IPS-11a (cell line): Measurements from ENCODE around the gene TSPAN6.

Source experiments
- H3K4me3 ChIP-seq: one replicate; pipeline ENCODE4 v1.5.1; 2013; ENCODE audit warnings: low read depth, low read length, control low read depth

The TSPAN6 gene

DNA sequence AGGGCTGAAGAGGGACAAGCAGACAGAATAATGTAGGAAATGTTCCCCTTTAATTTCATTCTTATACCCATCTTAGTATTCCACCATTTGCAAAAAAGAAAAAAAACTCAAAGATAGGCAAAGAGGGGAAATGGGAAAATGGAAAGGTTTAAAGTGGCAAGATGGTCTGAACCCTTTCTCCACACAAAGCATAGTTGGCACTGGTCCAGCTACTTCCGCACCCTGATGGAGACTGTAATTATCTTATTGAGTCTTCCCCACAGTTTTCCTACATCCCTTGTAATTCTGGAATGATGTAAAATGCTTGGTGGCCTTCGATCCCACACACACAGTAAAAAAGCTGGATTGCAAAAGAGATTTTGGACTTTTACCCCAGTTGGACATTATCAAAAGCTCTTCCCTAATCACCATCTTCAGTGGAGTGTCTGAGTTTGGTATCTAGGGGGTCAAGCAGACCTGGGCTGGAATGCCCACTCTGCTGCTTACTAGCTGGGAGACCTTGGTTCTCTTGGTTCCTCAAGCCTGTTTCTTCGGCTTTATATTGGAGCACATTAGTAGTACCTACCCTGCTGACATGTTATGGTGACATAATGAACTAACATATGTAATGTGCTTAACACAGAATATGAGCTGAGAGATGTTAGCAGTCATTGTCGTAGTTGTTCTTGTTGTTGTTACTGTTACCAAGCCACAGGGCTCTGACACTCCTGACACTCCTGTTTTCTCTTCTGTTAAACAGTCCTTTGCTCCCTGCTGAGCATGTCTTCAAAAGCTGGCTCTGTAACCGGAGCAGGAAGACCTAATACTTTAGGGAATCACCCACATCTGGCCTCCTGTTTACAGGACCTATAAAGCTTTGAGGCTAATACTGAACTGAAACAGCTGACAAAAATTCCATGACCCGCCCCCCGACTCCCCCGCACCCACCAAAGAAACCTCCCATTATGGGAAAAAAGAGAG, 12.1 kb upstream of the TSPAN6 start:
- H3K4me3 ChIP-seq: no peak overlapping the region

DNA sequence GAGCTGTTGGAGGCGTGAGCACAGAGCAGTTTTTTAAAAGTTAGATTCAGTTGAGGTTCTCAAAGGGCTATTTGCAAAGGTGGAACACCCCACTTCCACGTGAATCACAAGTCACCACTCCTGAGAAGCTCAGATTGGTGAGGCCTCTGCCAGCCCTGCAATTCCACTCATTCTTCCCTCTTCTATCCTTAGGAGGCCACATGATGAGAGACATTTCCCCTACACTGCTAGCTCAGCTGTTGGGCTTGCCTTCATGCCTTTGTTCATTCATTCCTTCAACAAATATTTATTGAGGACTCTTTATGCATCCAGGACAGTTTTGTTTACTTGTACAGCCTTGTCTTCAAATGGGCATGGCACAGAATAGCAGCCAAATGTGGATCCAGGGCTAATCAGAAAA, 11.1 kb upstream of the TSPAN6 start:
- no peak overlapping the region for H3K4me3 ChIP-seq

DNA sequence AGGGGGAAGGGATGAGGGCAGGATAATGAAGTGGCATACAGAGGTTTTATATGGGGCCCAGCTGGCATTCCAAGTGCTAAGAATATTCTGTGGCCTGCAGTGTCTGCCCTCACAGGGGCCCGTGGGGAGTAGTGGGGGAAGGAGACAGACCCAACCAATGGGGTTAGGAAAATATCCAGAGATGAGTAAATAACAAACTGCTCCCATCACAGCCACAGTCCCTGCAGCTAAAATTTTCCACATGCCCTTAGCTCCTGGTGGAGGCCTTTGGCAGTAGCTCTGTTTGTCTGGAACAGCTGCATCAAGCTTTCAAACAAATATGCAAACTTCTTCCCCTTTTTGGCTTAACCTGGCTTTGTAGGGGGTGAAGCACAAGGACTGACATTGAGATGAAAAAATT, 10.5 kb upstream of the TSPAN6 start:
- no peak overlapping the region for H3K4me3 ChIP-seq

DNA sequence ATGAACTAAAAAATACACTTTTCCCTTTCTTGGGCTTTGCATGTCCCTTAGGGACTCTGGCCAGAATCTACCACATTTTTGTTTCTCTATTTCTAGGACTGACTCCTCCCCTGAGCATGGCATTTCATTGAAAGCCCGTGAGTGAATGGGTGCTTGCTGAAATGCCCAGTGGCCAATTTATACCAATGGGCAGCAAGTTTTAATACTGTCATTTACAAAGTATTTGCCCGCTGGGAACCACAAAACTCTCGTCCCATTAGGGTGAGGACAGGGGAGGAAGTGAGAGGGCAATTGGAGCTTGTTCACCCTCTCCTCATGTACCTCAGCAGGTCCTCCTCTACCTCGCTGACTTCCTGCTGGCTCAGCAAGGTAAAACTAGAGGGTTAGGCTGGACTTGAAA, 8.5 kb upstream of the TSPAN6 start:
- H3K4me3 ChIP-seq: no peak overlapping the region

DNA sequence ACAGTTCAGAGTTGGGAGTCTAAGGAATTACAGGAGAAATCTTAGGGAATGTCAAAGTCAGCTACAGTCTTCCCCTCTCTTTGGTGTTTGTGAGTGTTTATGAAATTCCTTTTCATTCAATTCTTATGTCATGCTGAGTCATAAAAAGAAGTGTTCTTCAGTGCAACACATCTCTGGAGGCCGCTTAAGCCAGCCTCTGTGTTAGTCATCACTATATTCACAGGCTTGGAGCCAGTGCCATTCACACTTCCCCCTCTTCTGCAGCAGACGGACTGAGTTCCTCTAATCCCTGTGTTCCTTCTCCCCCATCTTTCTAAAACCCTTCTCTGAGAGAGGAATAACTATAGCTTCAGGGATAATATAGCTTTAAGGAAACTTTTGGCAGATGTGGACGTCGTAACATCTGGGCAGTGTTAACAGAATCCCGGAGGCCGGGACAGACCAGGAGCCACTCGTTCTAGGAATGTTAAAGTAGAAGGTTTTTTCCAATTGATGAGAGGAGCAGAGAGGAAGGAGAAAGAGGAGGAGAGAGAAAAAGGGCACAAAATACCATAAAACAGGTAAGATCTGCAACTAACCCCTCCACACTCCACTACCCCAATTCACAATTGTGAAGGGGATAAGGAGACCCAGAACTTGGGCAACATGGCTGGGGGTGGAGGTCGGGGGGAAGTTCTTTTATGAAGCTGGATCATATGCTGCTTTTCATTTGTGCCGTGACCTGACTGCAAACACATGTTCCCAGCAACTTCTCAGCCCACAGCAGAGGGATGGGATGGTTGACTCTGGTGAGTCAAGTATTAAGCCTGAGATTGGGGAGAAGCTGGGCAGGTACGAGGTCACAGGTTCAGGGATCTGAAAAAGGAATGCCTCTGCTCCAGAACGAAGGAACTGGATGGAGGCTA, 7.6 kb upstream of the TSPAN6 start, which contains the start of gene SRPX2:
Gene SRPX2, plus strand, starts transcription at position 244 of the 905 bp plus-strand sequence. CDS start 2,124 bp downstream, outside the sequence.
- no peak within 1 kb of the TSS for H3K4me3 ChIP-seq

DNA sequence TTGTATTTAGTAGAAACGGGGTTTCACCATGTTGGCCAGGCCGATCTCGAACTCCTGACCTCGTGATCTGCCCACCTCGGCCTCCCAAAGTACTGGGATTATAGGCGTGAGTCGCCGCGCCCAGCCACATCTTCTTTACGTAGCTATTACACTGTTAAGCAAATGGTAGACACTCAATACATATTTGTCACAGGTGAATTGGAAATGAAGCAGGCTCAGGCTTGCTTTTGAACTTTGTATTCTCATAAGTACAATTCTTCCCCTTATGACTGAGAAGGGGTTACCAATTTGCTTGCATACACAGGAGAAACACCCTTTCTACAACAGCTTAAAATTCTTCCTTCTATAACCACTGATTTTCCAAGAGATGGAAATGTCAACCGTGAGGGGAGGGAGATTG, 6.6 kb upstream of the TSPAN6 start:
- no peak overlapping the region for H3K4me3 ChIP-seq

DNA sequence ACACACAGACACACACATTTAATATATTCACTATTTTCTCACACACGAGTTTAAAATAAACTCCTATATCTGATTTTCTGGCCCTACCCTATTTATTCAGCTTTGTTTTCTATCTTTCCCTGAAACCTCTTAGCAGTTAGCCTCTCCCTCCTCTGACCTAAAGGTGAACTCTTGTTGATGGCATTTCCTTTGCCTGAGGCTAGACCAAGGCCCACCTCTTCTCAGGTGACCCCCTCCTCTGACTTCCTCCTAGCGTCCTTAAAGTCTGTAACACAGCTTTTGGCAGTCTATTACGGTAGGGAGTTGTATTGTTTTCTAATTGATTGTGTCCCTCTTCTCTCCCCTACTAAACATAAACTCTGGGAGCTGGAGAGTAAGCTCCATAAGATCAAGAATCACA, 5.7 kb upstream of the TSPAN6 start:
- no peak overlapping the region for H3K4me3 ChIP-seq

DNA sequence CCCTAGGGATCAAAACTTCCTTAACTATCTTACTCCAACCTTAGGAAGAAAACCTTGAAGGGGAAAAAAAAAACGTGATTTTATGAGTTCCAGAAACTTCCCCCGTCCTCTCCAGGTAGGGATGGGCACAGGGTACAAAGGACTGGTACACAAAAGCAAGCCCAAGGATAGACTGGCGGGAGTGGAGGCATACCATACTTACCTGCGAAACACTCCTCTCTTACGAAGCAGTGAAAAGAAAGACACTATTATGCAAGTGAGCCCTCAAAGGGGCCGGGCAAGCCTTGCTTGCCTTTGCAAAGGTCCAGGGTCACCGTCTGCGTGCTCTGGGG, 651 bp downstream of the TSPAN6 start:
- peak overlapping the region; percentile 57 for H3K4me3 ChIP-seq

DNA sequence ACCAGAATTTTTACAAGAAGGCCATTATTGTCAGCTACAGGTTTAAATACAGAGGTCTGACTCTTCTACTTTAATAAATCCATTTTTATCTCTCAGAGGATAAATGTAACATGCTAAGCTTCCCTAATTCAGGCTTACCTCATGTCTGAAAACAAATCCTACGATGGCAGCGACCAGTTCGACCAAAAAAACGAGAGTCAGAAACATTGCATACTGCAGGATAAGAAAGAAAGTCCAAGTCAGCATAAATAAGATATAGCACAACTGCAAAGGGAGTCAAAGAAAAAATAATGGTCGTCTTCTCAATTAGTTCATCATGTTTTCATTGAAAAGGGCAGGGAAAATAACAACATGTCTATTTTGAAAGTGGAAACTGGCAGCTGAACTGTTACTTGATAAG, 1.6 kb downstream of the TSPAN6 start:
- H3K4me3 ChIP-seq: no peak overlapping the region

DNA sequence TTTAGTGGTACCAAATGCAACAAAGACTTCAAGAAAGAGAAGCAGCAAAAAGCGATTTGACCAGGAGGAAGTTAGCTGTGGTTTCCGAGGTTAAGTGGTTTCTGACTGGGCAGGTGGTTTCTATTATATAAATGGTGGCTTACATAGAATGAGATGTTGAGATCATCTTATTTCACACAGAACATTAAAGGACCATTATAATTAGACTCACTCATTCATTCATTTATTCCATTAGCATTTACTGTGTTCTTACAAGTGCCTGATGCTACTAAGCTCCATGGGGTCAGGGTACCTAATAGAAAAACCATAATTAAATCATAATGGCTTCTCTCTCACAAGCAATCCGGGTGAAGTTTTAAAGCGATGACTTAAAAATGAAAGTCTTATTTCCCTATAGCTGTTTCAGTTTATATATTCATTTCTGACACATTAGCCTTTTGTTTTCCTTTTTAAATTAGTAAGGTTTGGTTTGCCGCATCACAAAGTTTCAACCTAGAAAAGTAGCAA, 10.6 kb downstream of the TSPAN6 start:
- no peak overlapping the region for H3K4me3 ChIP-seq

DNA sequence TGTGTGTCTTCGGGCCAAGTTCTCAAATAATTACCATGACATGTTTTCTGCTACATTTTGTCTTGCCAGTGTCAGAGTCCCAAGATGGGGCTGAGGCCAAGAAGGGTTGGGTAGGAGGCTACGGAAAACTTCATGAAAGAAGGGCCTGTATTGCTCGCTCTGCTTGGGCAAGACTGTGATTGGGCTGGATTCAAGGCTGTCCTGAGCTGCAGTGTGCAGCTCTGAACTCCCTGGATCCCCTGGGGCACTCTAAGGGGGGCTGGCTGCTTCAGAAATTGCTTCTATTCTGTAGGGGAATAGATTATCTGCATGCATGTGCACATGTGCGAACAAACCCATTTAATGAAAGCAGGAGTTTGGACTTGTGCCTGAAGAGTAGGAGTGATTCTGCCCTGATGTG, 13.6 kb downstream of the TSPAN6 start:
- no peak overlapping the region for H3K4me3 ChIP-seq

DNA sequence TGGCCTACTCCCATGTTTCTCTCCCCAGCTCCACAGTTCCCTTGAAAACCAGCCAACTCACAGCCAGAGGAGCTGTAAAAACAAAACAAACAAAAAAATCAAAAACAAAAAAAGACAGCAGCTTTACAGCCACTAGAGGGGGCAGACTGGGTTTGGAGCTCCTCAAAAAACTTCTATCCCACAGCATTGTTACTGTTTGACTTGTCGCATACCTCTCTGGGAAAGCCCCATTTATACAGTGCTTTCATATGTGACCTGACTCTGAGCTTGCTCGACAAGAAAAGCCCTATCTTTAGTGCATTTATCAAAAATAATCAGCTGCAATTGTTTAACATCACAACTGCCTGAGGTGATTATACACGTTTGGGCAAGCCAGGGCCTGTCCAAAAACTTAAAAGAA, 21.6 kb downstream of the TSPAN6 start:
- no peak overlapping the region for H3K4me3 ChIP-seq

DNA sequence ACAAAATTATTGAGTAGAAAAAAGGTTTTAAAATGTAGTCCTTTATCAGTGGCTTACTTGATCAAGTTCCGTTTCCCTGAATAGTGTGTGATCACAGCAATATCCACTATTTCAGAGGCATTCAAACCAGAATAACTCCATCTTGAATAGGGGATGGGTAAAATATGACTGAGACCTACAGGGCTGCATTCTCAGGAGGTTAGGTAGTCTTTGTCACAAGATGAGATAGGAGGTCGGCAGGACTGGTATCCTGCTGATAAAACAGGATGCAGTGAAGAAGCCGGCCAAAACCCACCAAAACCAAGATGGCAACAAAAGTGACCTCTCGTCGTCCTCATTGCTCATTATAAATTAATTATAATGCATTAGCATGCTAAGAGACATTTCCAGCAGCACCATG, 24.7 kb downstream of the TSPAN6 start:
- H3K4me3 ChIP-seq: no peak overlapping the region

DNA sequence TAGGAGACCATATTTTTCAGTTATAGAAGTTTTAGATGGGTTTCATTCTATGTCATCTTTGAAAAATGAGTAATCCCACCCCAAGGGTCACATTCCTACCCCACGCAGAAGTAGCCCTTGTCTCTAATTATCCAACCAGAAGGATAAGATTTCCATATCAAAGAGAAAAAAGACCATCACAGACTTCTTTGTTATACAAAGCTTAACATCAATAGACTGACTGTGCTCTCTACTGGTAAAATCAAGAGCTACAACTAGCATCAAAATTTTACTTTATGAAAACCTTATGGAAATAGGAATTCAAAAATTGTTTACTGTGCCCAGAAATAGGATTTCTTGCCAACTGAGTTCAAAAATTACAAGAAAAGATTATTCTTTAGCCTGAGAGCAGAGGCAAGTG, 27.0 kb downstream of the TSPAN6 start:
- H3K4me3 ChIP-seq: no peak overlapping the region

DNA sequence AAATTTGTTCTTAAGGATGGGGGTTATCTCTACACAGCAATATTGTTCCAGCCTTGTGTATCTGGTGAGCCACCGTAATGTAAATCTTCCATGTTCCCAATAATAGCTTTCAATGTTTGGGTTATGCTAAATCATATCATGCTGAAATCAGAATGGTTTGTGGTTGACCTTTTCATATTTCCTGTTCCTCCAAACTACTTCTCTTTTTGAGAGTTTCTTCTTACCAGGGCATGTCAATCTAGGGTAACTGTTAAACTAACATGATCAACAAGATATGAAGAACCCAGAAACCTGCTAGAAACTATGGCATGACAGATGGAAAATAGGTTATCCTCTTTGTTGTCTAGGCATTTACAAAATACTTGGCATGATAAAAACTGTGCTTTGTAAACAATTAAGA, 29.9 kb downstream of the TSPAN6 start:
- H3K4me3 ChIP-seq: no peak overlapping the region

DNA sequence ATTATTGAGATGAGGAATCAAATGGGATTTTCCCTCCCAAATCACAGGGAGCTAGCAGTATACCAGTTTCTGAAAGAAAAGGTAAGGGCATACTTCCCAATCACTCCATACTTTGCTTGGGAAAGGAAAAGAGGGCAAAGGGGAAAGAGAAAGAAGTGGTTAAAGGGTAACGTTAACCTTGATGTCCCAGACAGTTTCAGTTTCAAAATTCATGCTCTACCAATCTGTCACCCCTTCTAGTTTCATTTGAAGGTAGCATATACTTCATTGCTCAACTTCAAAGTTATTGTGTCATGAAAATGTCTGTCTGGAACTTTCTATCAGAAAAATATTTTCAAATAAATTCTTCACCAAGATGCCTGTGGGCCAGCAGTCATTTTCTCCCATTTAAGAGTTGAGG, 35.8 kb downstream of the TSPAN6 start:
- no peak overlapping the region for H3K4me3 ChIP-seq

DNA sequence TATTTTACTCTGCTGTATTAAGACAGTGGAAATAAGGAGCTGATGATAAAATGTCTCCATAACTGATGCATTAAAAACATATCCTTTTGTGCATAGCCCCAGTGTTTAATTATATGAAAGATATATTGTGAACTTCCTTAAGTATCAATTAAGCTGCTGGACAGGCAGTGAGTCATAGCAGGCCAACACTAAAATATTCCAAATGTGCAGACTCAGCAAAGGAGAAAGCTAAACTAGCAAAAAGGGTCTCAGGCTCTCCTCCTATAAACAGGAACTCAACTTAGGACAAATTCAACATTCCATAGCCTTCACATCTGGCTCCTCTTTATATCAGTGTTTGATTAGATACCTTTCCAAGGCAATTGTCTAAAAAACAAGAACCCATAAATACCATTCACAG, 36.3 kb downstream of the TSPAN6 start:
- no peak overlapping the region for H3K4me3 ChIP-seq

DNA sequence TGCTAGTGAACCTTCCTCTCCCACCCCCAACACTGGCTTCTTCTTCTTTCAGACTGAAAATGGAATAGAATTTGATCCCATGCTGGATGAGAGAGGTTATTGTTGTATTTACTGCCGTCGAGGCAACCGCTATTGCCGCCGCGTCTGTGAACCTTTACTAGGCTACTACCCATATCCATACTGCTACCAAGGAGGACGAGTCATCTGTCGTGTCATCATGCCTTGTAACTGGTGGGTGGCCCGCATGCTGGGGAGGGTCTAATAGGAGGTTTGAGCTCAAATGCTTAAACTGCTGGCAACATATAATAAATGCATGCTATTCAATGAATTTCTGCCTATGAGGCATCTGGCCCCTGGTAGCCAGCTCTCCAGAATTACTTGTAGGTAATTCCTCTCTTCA, 37.1 kb downstream of the TSPAN6 start:
- H3K4me3 ChIP-seq: no peak overlapping the region

DNA sequence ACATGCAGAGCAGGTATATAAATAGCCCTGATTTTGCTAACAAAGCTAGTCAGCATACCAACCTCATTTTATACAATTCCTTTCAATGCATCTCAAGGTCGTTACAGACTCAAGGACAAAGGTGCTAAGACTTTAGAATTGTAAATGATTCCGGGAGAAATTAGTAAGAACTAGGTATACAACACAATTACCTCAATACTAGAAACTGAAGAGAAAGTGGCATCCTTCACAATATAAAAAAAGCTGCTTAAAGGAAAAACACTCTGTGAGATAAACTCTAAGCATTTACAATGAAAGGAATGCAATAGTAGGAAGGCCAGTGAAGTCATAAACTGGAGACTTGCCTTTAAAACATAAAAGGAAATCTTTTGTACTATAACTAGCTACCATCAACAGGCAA, 40.0 kb downstream of the TSPAN6 start:
- H3K4me3 ChIP-seq: no peak overlapping the region

DNA sequence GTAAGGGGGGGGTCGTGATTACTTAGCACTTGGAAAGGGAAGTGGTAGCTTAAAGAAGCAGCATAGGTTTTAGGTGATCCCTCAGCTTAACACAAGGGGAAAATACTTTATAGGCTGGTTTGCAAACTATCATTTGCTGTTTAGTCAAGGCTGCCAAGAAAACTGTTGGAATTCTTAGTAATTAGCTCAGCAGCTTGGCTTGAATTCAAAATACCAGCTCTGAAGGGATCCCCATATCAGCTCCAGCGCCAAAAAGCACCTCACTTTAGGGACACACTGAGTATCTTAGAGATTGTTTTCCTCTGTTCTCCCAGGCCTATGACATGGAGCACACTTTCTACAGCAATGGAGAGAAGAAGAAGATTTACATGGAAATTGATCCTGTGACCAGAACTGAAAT, 43.0 kb downstream of the TSPAN6 start:
- no peak overlapping the region for H3K4me3 ChIP-seq

DNA sequence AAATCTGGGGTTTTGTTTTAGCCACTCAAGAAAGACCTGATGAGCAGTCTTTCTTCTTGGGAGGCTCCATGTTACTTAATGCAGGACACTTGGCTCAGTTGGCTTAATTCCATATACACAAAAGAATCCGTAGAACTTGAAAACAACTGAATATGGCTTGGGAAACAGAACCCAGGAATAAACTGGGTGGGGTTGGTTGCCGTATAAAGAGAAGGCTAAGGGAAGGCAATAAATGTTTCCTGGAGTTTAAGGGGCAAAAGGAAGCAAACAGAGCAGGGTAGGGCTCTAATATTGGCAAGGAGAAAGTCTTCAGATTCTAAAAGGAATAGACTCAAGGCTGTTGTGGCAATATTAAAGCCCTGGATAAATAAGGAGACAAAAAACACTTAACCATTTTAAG, 43.5 kb downstream of the TSPAN6 start:
- no peak overlapping the region for H3K4me3 ChIP-seq
